Activated T-cell treated with anti-CD3 and anti-CD28 coated beads, Interleukin-2, amount 50 U/mL, for 4 hours (primary cell): ENCODE measurements around the gene EDARADD. TPM values are rescaled to one million over a fixed set of nuclear protein-coding genes. Genes with fewer than 3 reads are reported as not detected.
"Not testable (repeated sequence)": the region's sequence is repeated elsewhere in the genome, so short reads cannot be mapped to it uniquely, and the experiment has no call there.

Experiments
- ATAC-seq, 2 donors: fragments of 200-7000 bp; cut with Tn5 transposase; one replicate each; pipeline ENCODE4 v1.10.0; 2021
- DNase-seq: peaks from one replicate; pipeline ENCODE4 v3.0.0-alpha.2; 2020
- H3K27me3 Mint-ChIP-seq: one replicate; pipeline ENCODE4 v1.8.0; 2021; ENCODE audit warnings: low read depth, mixed read lengths
- H3K36me3 Mint-ChIP-seq: one replicate; pipeline ENCODE4 v1.8.0; 2022; ENCODE audit warnings: mixed read lengths; ENCODE audit not compliant: insufficient read depth
- H3K4me1 Mint-ChIP-seq: one replicate; pipeline ENCODE4 v1.8.0; 2021; ENCODE audit warnings: low read depth, mixed read lengths
- H3K4me3 Mint-ChIP-seq: one replicate; pipeline ENCODE4 v1.8.0; 2021; ENCODE audit warnings: mild to moderate bottlenecking, moderate library complexity, mixed read lengths
- H3K9me3 Mint-ChIP-seq: one replicate; pipeline ENCODE4 v1.8.0; 2021; ENCODE audit warnings: mixed read lengths
- total RNA-seq, 3 donors: library from RNA; stranded (reverse); gene quantifications; one replicate each; pipeline ENCODE4 v1.2.1, GENCODE V29; 2021

Gene EDARADD
- total RNA-seq, result 10 to 100 TPM in 2 of 3 donors, 1 to 10 TPM in 1; 8.2 to 12.4 (median 10.8) TPM

GRCh38 chr1:236393681-236394481, at the start of gene EDARADD:
Gene EDARADD (plus strand): TSS chr1:236394286. CDS start chr1:236394445, 159 bp downstream.
- H3K9me3 Mint-ChIP-seq, result no peaks in the 10 kb centered on the region
- H3K4me1 Mint-ChIP-seq, result peaks cover 23% of the 10 kb centered on the region
- DNase-seq, result no peak
- H3K4me3 Mint-ChIP-seq, result peak within 1 kb of the TSS; percentile 86
- H3K27me3 Mint-ChIP-seq, result peaks cover 31% of the 10 kb centered on the region
- ATAC-seq, result no peak
- no peaks in the 10 kb centered on the region for H3K36me3 Mint-ChIP-seq

GRCh38 chr1:236345728-236346127, 48.4 kb upstream of the EDARADD start:
- no peak for ATAC-seq
- no peaks in the 10 kb centered on the region for H3K4me1 Mint-ChIP-seq
- no peaks in the 10 kb centered on the region for H3K36me3 Mint-ChIP-seq
- H3K27me3 Mint-ChIP-seq, result peaks cover 17% of the 10 kb centered on the region
- H3K4me3 Mint-ChIP-seq, result no peak overlapping the region
- DNase-seq, result no peak
- H3K9me3 Mint-ChIP-seq, result no peaks in the 10 kb centered on the region

- no peak for ATAC-seq
- H3K27me3 Mint-ChIP-seq, result peaks cover 21% of the 10 kb centered on the region
- no peaks in the 10 kb centered on the region for H3K4me1 Mint-ChIP-seq
- H3K36me3 Mint-ChIP-seq, result no peaks in the 10 kb centered on the region
- H3K9me3 Mint-ChIP-seq, result no peaks in the 10 kb centered on the region
- no peak overlapping the region for H3K4me3 Mint-ChIP-seq
- DNase-seq, result no peak
Observed at GRCh38 chr1:236348071-236348470, 46.0 kb upstream of the EDARADD start.

- no peak overlapping the region for H3K4me3 Mint-ChIP-seq
- H3K36me3 Mint-ChIP-seq, result no peaks in the 10 kb centered on the region
- DNase-seq (no peak), ATAC-seq (no peak)
- H3K27me3 Mint-ChIP-seq, result peaks cover 22% of the 10 kb centered on the region
- H3K4me1 Mint-ChIP-seq, result no peaks in the 10 kb centered on the region
- H3K9me3 Mint-ChIP-seq, result no peaks in the 10 kb centered on the region
Observed at GRCh38 chr1:236350308-236350707, 43.8 kb upstream of the EDARADD start.

GRCh38 chr1:236351875-236352573, 42.1 kb upstream of the EDARADD start:
- Mint-ChIP-seq H3K36me3 (no peaks in the 10 kb centered on the region), H3K9me3 (no peaks in the 10 kb centered on the region), H3K4me3 (no peak overlapping the region), H3K4me1 (no peaks in the 10 kb centered on the region), H3K27me3 (peaks cover 25% of the 10 kb centered on the region)
- DNase-seq, result no peak
- no peak for ATAC-seq

GRCh38 chr1:236352747-236353146, 41.3 kb upstream of the EDARADD start:
- not testable (repeated sequence) for H3K4me3 Mint-ChIP-seq, H3K36me3 Mint-ChIP-seq, DNase-seq, H3K9me3 Mint-ChIP-seq, H3K4me1 Mint-ChIP-seq, ATAC-seq
- H3K27me3 Mint-ChIP-seq, result peaks cover 21% of the 10 kb centered on the region

GRCh38 chr1:236353813-236354212, 40.3 kb upstream of the EDARADD start:
- peaks cover 21% of the 10 kb centered on the region for H3K27me3 Mint-ChIP-seq
- peaks cover 11% of the 10 kb centered on the region for H3K9me3 Mint-ChIP-seq
- H3K4me3 Mint-ChIP-seq, result no peak overlapping the region
- no peaks in the 10 kb centered on the region for H3K36me3 Mint-ChIP-seq
- ATAC-seq (no peak), DNase-seq (no peak)
- H3K4me1 Mint-ChIP-seq, result no peaks in the 10 kb centered on the region

GRCh38 chr1:236354330-236355147, 39.5 kb upstream of the EDARADD start:
- Mint-ChIP-seq H3K27me3 (peaks cover 14% of the 10 kb centered on the region), H3K36me3 (no peaks in the 10 kb centered on the region), H3K4me1 (no peaks in the 10 kb centered on the region)

GRCh38 chr1:236356141-236356540, 37.9 kb upstream of the EDARADD start:
- no peak overlapping the region for H3K4me3 Mint-ChIP-seq
- H3K27me3 Mint-ChIP-seq, result peaks cover 7% of the 10 kb centered on the region
- no peaks in the 10 kb centered on the region for H3K4me1 Mint-ChIP-seq
- DNase-seq, result no peak
- no peak for ATAC-seq
- H3K36me3 Mint-ChIP-seq, result no peaks in the 10 kb centered on the region
- H3K9me3 Mint-ChIP-seq, result peaks cover 20% of the 10 kb centered on the region

More at GRCh38 chr1:236354330-236355147, 39.5 kb upstream of the EDARADD start:
- no peak for DNase-seq
- no peak for ATAC-seq
- peaks cover 16% of the 10 kb centered on the region for H3K9me3 Mint-ChIP-seq
- H3K4me3 Mint-ChIP-seq, result no peak overlapping the region

GRCh38 chr1:236361909-236362590, 32.0 kb upstream of the EDARADD start:
- Mint-ChIP-seq H3K4me3 (no peak overlapping the region), H3K27me3 (no peaks in the 10 kb centered on the region), H3K9me3 (peaks cover 20% of the 10 kb centered on the region), H3K36me3 (no peaks in the 10 kb centered on the region), H3K4me1 (no peaks in the 10 kb centered on the region)
- DNase-seq, result no peak
- ATAC-seq, result no peak

- ATAC-seq (no peak), DNase-seq (no peak)
- H3K4me1 Mint-ChIP-seq, result no peaks in the 10 kb centered on the region
- no peaks in the 10 kb centered on the region for H3K36me3 Mint-ChIP-seq
- no peaks in the 10 kb centered on the region for H3K27me3 Mint-ChIP-seq
- no peak overlapping the region for H3K4me3 Mint-ChIP-seq
- H3K9me3 Mint-ChIP-seq, result peaks cover 15% of the 10 kb centered on the region
Observed at GRCh38 chr1:236363237-236363636, 30.8 kb upstream of the EDARADD start.

- Mint-ChIP-seq H3K27me3 (peaks cover 5% of the 10 kb centered on the region), H3K9me3 (no peaks in the 10 kb centered on the region), H3K36me3 (no peaks in the 10 kb centered on the region), H3K4me1 (peaks cover 5% of the 10 kb centered on the region), H3K4me3 (no peak overlapping the region)
- no peak for ATAC-seq
- no peak for DNase-seq
Observed at GRCh38 chr1:236365999-236366570, 28.0 kb upstream of the EDARADD start.

GRCh38 chr1:236366681-236367080, 27.4 kb upstream of the EDARADD start:
- not testable (repeated sequence) for H3K36me3 Mint-ChIP-seq, H3K4me3 Mint-ChIP-seq, H3K27me3 Mint-ChIP-seq, DNase-seq, H3K9me3 Mint-ChIP-seq, ATAC-seq, H3K4me1 Mint-ChIP-seq
